ENCODE results near the gene FGGY. TPM values are rescaled to one million over a fixed set of nuclear protein-coding genes. Genes with fewer than 3 reads are reported as not detected.
"Not testable (repeated sequence)": the region's sequence is repeated elsewhere in the genome, so short reads cannot be mapped to it uniquely, and the experiment has no call there.

FGGY gene
- total RNA-seq, 1 donor from 2014 or later, result 52.2 TPM

GRCh38 chr1:59568158-59568935 lies 271.5 kb downstream of the FGGY start:
- no peaks in the 10 kb centered on the region for H3K36me3 ChIP-seq (ENCODE audit: control insufficient read depth in 3 of 3, insufficient read depth in 3 of 3, low read length in 3 of 3)
- H3K27me3 ChIP-seq (ENCODE audit: control insufficient read depth in 3 of 3, insufficient read depth in 3 of 3, low read length in 3 of 3), result no peaks in the 10 kb centered on the region
- H3K9me3 ChIP-seq (ENCODE audit: control insufficient read depth in 3 of 3, low read length in 3 of 3), result no peaks in the 10 kb centered on the region
- no peak overlapping the region for H3K4me3 ChIP-seq (ENCODE audit: low read length in 3 of 3)
- no peak overlapping the region for H3K27ac ChIP-seq (ENCODE audit: low read depth, low read length)
- peaks cover 0 to 11% (median 4%) of the 10 kb centered on the region in 3 donors for H3K4me1 ChIP-seq (ENCODE audit: control insufficient read depth in 3 of 3, insufficient read depth in 3 of 3, low read length in 3 of 3)
- H3K9ac ChIP-seq (ENCODE audit: low read depth in 1 of 3, low read length in 3 of 3), result no peak overlapping the region

DNA sequence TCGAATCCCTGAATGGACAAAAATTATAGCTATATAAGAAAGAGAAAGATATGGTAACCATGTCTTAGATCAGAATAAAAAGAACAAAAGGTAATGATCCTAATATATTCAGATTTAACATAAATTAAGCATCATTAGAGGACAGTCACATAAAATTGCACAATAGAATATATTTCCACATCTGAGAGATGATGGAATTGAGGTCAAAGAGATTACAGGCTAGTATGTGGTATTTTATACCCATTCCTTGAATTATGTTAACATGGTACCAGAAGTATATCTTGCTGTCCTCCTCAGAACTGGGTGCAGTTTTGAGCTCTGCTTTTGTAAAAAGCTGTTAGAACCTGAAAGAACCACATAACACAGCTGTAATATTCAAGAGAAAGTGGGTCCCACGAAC lies 272.3 kb downstream of the FGGY start:
- Histone ChIP-seq H3K9me3 (ENCODE audit: control insufficient read depth in 3 of 3, low read length in 3 of 3) (no peaks in the 10 kb centered on the region), H3K27ac (ENCODE audit: low read depth, low read length) (no peak overlapping the region), H3K4me1 (ENCODE audit: control insufficient read depth in 3 of 3, insufficient read depth in 3 of 3, low read length in 3 of 3) (peaks cover 0 to 11% (median 4%) of the 10 kb centered on the region in 3 donors), H3K9ac (ENCODE audit: low read depth in 1 of 3, low read length in 3 of 3) (no peak overlapping the region), H3K4me3 (ENCODE audit: low read length in 3 of 3) (no peak overlapping the region), H3K36me3 (ENCODE audit: control insufficient read depth in 3 of 3, insufficient read depth in 3 of 3, low read length in 3 of 3) (peaks cover 0 to 2% (median 0%) of the 10 kb centered on the region in 3 donors), H3K27me3 (ENCODE audit: control insufficient read depth in 3 of 3, insufficient read depth in 3 of 3, low read length in 3 of 3) (no peaks in the 10 kb centered on the region)

- no peak overlapping the region for H3K27ac ChIP-seq (ENCODE audit: low read depth, low read length)
Measured at GRCh38 chr1:59570524-59570923, 273.6 kb downstream of the FGGY start.

DNA sequence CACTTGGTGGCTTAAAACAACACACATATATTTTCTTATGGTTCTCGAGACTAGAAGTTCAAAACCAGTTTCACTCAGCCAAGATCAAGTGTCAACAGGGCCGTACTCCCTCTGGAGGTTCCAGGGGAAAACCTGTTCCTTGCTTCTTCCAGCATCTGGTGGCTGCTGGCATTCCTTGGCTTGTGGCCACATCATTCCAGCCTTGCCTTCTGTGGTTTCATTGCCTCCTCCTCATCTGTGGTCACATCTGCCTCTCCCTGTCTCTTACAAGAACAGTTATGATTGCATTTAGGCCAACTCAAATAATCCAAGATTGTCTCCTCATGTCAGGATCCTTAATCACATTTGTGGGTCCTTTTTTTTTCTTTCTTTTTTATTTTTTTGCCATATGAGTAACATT lies 277.2 kb downstream of the FGGY start:
- no peaks in the 10 kb centered on the region for H3K9me3 ChIP-seq (ENCODE audit: control insufficient read depth in 3 of 3, low read length in 3 of 3)
- H3K9ac ChIP-seq (ENCODE audit: low read depth in 1 of 3, low read length in 3 of 3), result no peak overlapping the region
- H3K27me3 ChIP-seq (ENCODE audit: control insufficient read depth in 3 of 3, insufficient read depth in 3 of 3, low read length in 3 of 3), result no peaks in the 10 kb centered on the region
- H3K36me3 ChIP-seq (ENCODE audit: control insufficient read depth in 3 of 3, insufficient read depth in 3 of 3, low read length in 3 of 3), result peaks cover 0 to 2% (median 0%) of the 10 kb centered on the region in 3 donors
- H3K27ac ChIP-seq (ENCODE audit: low read depth, low read length), result no peak overlapping the region
- no peak overlapping the region for H3K4me3 ChIP-seq (ENCODE audit: low read length in 3 of 3)
- peaks cover 0 to 4% (median 0%) of the 10 kb centered on the region in 3 donors for H3K4me1 ChIP-seq (ENCODE audit: control insufficient read depth in 3 of 3, insufficient read depth in 3 of 3, low read length in 3 of 3)

More at GRCh38 chr1:59570524-59570923, 273.6 kb downstream of the FGGY start:
- peaks cover 0 to 4% (median 0%) of the 10 kb centered on the region in 3 donors for H3K4me1 ChIP-seq (ENCODE audit: control insufficient read depth in 3 of 3, insufficient read depth in 3 of 3, low read length in 3 of 3)
- H3K4me3 ChIP-seq (ENCODE audit: low read length in 3 of 3), result no peak overlapping the region
- H3K27me3 ChIP-seq (ENCODE audit: control insufficient read depth in 3 of 3, insufficient read depth in 3 of 3, low read length in 3 of 3), result no peaks in the 10 kb centered on the region
- peaks cover 0 to 2% (median 0%) of the 10 kb centered on the region in 3 donors for H3K36me3 ChIP-seq (ENCODE audit: control insufficient read depth in 3 of 3, insufficient read depth in 3 of 3, low read length in 3 of 3)
- H3K9me3 ChIP-seq (ENCODE audit: control insufficient read depth in 3 of 3, low read length in 3 of 3), result no peaks in the 10 kb centered on the region
- H3K9ac ChIP-seq (ENCODE audit: low read depth in 1 of 3, low read length in 3 of 3), result no peak overlapping the region

GRCh38 chr1:59577774-59578173 lies 280.9 kb downstream of the FGGY start:
- peaks cover 0 to 2% (median 0%) of the 10 kb centered on the region in 3 donors for H3K36me3 ChIP-seq (ENCODE audit: control insufficient read depth in 3 of 3, insufficient read depth in 3 of 3, low read length in 3 of 3)
- no peak overlapping the region for H3K9ac ChIP-seq (ENCODE audit: low read depth in 1 of 3, low read length in 3 of 3)
- no peaks in the 10 kb centered on the region for H3K4me1 ChIP-seq (ENCODE audit: control insufficient read depth in 3 of 3, insufficient read depth in 3 of 3, low read length in 3 of 3)
- no peak overlapping the region for H3K27ac ChIP-seq (ENCODE audit: low read depth, low read length)
- H3K9me3 ChIP-seq (ENCODE audit: control insufficient read depth in 3 of 3, low read length in 3 of 3), result no peaks in the 10 kb centered on the region
- H3K27me3 ChIP-seq (ENCODE audit: control insufficient read depth in 3 of 3, insufficient read depth in 3 of 3, low read length in 3 of 3), result no peaks in the 10 kb centered on the region
- no peak overlapping the region for H3K4me3 ChIP-seq (ENCODE audit: low read length in 3 of 3)

DNA sequence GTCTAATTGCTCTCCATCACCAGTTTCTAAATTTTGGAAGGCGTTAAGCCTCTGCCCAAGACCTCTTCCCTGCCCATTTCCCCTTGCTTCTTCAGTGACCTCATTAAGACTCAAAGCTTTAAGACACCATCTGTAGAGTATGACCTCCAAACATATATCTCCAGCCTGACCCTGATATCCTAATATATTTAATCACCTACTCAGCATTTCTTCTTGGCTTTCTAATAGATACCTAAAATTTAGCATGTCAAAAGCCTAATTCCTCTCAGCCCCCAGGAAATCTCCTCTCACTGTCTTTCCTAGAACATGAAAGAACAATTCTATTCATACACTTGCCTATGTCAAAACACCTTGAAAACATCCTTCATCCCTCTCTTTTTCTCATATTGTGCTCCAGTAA lies 282.3 kb downstream of the FGGY start:
- H3K4me1 ChIP-seq (ENCODE audit: control insufficient read depth in 3 of 3, insufficient read depth in 3 of 3, low read length in 3 of 3), result no peaks in the 10 kb centered on the region
- H3K4me3 ChIP-seq (ENCODE audit: low read length in 3 of 3), result no peak overlapping the region
- H3K27ac ChIP-seq (ENCODE audit: low read depth, low read length), result no peak overlapping the region
- no peaks in the 10 kb centered on the region for H3K27me3 ChIP-seq (ENCODE audit: control insufficient read depth in 3 of 3, insufficient read depth in 3 of 3, low read length in 3 of 3)
- no peaks in the 10 kb centered on the region for H3K9me3 ChIP-seq (ENCODE audit: control insufficient read depth in 3 of 3, low read length in 3 of 3)
- peaks cover 0 to 2% (median 0%) of the 10 kb centered on the region in 3 donors for H3K36me3 ChIP-seq (ENCODE audit: control insufficient read depth in 3 of 3, insufficient read depth in 3 of 3, low read length in 3 of 3)
- no peak overlapping the region for H3K9ac ChIP-seq (ENCODE audit: low read depth in 1 of 3, low read length in 3 of 3)

DNA sequence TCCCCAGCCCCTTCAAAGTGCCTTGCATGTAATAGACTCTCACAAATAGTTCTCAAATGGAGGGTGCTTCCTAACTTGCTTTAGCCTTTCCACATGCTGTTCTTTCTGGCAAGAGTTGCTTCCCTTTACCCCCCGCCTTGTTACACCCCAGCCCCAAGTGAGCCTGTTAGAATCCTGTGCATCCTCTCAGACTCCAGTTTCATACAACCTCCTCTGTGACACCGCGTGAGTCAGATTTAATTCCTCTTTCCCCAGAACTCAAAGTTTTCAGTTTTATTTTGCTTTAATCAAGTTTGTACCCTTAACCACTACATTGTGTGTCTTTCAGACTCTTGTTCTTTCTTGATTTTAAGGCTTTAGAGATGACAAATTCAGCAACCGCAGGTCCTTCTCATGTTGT lies 283.4 kb downstream of the FGGY start:
- Histone ChIP-seq H3K9me3 (ENCODE audit: control insufficient read depth in 3 of 3, low read length in 3 of 3) (no peaks in the 10 kb centered on the region), H3K27ac (ENCODE audit: low read depth, low read length) (no peak overlapping the region), H3K4me1 (ENCODE audit: control insufficient read depth in 3 of 3, insufficient read depth in 3 of 3, low read length in 3 of 3) (no peaks in the 10 kb centered on the region), H3K27me3 (ENCODE audit: control insufficient read depth in 3 of 3, insufficient read depth in 3 of 3, low read length in 3 of 3) (no peaks in the 10 kb centered on the region), H3K4me3 (ENCODE audit: low read length in 3 of 3) (no peak overlapping the region), H3K36me3 (ENCODE audit: control insufficient read depth in 3 of 3, insufficient read depth in 3 of 3, low read length in 3 of 3) (peaks cover 0 to 2% (median 0%) of the 10 kb centered on the region in 3 donors), H3K9ac (ENCODE audit: low read depth in 1 of 3, low read length in 3 of 3) (no peak overlapping the region)

- H3K27ac ChIP-seq (ENCODE audit: low read depth, low read length); H3K27me3 ChIP-seq (ENCODE audit: control insufficient read depth in 3 of 3, insufficient read depth in 3 of 3, low read length in 3 of 3); H3K9ac ChIP-seq (ENCODE audit: low read depth in 1 of 3, low read length in 3 of 3); H3K9me3 ChIP-seq (ENCODE audit: control insufficient read depth in 3 of 3, low read length in 3 of 3); H3K4me3 ChIP-seq (ENCODE audit: low read length in 3 of 3); H3K36me3 ChIP-seq (ENCODE audit: control insufficient read depth in 3 of 3, insufficient read depth in 3 of 3, low read length in 3 of 3): not testable (repeated sequence)
- H3K4me1 ChIP-seq (ENCODE audit: control insufficient read depth in 3 of 3, insufficient read depth in 3 of 3, low read length in 3 of 3), result peaks cover 26 to 35% (median 34%) of the 10 kb centered on the region in 3 donors
Measured at GRCh38 chr1:59592410-59592809, 295.5 kb downstream of the FGGY start.

DNA sequence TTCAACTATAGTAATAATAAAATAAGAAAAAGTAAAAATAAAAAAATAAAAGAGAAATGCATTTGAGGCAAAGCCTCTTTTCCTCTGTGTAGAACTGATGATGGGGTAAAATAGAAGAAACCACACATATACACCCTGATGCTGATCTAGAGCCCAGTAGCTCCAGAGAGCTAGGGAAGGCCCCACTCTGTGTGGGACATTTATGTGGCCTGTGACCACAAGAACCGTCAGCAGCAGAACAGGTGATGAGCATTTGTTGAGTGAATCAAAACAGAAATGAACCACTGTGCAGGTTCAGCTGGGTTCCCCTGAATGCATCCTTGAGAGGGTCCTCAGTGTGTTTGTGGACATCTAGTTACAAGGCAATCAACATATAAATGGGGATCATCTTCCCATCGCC lies 296.0 kb downstream of the FGGY start:
- H3K36me3 ChIP-seq (ENCODE audit: control insufficient read depth in 3 of 3, insufficient read depth in 3 of 3, low read length in 3 of 3), result no peaks in the 10 kb centered on the region
- no peak overlapping the region for H3K4me3 ChIP-seq (ENCODE audit: low read length in 3 of 3)
- no peak overlapping the region for H3K9ac ChIP-seq (ENCODE audit: low read depth in 1 of 3, low read length in 3 of 3)
- peaks cover 31 to 39% (median 39%) of the 10 kb centered on the region in 3 donors for H3K4me1 ChIP-seq (ENCODE audit: control insufficient read depth in 3 of 3, insufficient read depth in 3 of 3, low read length in 3 of 3)
- no peak overlapping the region for H3K27ac ChIP-seq (ENCODE audit: low read depth, low read length)
- H3K9me3 ChIP-seq (ENCODE audit: control insufficient read depth in 3 of 3, low read length in 3 of 3), result no peaks in the 10 kb centered on the region
- H3K27me3 ChIP-seq (ENCODE audit: control insufficient read depth in 3 of 3, insufficient read depth in 3 of 3, low read length in 3 of 3), result no peaks in the 10 kb centered on the region
